HG03469 (cell line): Measurements from ENCODE around the gene KCNAB1.
A peak's percentile ranks its signal among the peaks of the same experiment; 100 is the strongest.

Experiments used
- ATAC-seq: cut with Tn5 transposase; IDR thresholded peaks from one replicate; pipeline ENCODE4 v1.9.1; 2021; ENCODE audit warnings: mild to moderate bottlenecking, moderate library complexity, moderate number of reproducible peaks; ENCODE audit not compliant: unreplicated experiment

Gene KCNAB1

DNA sequence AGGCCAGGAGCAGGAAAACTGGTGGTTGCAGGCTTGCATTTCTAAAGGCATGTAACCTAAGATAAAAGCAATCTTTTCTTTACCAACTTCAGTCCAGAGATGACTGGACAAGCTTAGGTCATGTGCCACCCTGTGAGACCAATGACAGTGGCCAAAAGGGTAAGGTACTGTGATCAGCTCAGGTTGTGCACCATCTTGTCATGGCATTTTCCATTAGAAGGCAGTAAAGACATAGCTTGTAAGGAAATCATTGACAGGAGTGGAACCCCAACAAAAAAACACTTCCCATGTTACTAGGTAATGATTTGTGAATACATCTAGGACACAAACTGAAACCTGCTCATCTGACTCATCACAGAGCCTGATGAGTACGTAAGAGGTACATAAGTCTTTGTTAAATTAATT, 399.4 kb downstream of the KCNAB1 start:
- ATAC-seq, result peak; percentile 73

DNA sequence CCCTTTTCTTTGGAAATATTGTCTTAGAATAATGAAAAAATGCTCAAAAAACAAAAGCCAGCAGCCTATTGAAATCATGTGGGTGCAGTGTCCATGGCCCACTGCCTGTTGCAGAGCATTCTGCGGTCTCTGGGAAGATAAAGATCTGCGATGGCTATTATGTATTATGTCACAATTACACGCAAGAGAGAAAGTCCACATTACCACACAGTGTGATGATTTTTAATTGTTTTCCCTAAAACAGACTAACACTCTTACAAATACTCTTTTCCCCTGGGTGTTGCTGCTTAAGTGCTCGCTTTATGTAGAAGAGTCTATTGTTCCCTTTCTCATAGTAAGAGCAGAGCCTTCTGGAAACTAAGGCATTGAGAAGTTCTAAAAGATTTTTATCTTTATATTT, 402.3 kb downstream of the KCNAB1 start:
- no peak for ATAC-seq

DNA sequence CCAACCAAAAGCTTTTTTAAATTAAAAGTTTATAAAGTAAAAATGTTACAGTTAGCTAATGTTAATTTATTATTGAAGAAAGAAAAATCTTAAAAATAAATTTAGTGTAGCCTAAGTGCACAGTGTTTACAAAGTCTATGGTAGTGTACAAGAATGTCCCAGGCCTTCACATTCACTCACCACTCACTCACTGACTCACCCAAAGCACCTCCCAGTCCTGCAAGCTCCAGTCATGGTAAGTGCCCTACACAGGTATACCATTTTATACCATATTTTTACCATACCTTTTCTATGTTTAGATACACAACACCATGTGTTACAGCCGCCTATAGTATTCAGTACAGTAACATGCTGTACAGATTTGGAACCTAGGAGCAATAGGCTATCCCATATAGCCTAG, 405.4 kb downstream of the KCNAB1 start:
- no peak for ATAC-seq

DNA sequence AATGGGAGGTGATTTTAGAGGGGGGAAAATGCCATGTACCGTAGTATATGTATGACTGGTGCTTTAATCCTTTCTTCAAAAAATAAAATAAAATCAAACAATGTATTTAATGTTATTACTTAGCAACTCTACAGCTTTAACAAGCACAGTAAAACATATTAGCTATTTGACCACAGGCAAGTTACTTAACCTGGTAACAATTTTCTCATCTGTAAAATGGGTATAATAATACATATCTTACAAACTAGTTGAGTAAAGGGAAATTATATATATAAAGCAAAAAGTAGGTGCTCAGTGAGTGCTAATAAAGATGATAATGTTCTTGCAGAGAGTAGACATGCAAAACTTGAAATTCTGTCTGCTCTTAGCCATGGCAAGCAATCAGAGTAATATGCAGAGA, 406.7 kb downstream of the KCNAB1 start:
- no peak for ATAC-seq

DNA sequence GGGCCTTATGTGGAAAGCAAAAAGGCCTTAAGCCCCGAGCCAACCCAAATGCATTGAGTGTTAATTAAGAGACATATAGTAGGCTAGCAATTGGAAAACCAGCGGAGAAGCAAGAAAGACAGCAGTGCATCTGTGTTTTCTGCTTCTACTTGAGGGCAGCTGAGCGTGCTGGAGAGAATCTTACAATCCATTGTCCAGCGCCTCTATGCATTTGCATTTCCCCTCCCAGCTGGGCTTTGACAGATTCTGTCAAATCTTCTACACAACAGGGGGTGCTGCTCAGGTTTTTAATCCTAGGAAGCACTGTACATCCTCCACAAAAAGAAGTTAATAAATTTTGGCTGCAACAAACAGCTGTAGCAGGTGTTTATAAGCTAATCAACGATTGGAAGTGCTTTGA, 410.6 kb downstream of the KCNAB1 start:
- no peak for ATAC-seq

DNA sequence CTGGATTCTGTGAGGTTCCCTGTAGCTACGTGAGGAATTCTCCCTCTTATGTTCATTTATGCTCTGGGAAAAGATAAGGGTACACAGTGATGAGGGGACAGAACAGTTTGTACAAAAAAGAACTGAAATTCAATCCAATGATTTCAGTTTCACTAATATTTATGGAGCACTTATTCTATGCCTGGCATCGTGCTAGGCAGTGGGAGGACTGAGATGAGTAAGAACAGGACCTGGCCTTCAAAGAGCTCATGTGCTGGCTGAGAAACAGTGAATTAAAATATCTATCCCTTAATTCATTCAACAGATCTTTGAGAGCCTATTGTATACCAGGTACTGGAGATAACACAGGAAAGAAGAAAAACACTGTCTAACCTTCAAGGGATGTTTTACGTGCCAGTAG, 412.4 kb downstream of the KCNAB1 start:
- no peak for ATAC-seq

DNA sequence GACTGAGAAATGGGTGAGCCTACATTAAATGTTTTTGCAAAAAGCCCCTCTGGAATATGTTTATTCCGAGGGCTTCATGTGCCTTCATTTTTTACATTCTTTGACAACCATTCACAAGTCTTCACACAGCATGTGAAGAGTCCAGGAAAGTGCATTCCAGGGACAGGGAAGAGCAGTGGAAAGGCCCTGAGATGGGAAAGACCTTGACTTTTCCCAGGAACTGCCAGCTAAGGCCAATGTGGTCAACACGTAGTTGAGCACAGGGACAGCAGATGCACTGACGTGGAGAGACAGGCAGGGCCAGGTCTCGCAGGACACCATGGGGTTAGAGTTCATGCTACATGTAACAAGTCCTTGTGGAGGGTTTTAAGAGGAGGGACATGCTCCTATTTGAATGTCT, 412.8 kb downstream of the KCNAB1 start:
- ATAC-seq, result no peak

DNA sequence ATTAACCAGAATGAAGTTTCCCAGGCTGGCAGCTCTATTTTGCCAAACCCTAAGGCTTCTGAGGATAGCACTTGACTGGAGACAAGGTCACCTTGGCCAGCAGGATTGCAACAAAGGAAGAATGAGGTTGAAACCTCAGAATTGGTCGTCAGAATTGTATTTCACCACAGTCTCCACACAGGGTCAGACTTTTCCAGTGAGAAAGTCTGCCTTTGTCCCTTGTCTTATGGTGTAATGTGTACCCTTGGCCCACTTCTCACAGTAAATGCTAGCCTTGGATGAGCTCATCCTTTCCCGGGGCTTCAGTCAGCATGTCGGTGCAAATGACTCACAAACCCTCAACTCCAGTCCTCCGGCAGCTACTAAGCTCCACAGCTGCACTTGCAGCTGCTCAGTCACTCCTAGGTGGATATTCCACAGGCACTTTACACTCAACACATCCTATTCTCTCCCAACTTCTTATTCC, 414.8 kb downstream of the KCNAB1 start:
- no peak for ATAC-seq

DNA sequence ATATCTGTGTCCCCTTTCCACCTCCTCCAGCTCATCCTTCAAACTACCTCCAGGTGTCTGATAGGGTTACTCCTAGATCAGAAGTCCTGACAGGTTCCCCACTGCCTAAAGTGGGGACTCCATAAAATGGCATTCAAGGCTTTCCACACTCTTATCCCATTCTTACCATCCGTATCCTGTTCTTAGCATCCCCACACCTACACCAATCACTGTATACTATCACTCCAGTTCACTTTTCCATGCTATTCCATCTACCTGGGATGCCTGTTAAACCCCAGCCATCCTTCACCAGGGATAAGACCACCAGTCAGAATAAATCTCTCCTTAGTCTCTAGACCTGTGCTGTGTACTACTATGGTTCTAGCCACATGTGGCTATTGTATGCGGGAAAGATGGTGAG, 415.4 kb downstream of the KCNAB1 start:
- ATAC-seq, result no peak

DNA sequence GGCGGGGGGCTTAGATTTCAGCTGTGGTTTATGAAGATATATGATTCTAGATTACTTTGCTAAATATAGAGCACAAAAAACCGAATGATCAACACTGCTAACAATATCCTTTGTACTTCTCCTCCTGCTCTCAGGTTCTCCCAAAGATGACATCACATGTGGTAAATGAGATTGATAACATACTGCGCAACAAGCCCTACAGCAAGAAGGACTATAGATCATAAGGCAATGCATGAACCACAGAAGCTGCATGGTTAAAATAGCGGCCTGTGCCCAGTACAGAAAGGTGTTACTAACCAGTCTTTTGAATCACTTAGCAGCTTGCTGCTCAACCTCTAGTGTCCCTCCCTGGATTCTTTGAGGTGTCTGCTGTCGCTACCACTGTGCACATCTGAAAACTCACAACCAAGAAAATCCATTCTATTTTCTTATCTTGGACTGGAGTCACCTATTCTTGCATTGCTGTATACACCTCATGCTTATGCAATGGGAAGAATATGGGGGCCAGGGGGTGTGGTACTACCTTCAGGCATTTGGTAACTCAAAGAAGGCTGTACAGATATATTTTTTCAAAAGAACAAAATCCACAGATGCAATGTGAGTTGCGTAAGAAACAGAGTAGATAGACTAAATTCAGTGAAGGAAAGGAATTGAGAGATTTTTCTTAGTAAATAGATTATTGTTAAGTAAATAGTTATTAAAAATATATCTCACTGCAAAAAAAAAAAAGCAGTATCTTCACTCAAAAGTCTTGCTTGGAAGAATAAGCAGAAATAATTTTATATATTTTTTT, 416.3 kb downstream of the KCNAB1 start:
- ATAC-seq, result no peak

DNA sequence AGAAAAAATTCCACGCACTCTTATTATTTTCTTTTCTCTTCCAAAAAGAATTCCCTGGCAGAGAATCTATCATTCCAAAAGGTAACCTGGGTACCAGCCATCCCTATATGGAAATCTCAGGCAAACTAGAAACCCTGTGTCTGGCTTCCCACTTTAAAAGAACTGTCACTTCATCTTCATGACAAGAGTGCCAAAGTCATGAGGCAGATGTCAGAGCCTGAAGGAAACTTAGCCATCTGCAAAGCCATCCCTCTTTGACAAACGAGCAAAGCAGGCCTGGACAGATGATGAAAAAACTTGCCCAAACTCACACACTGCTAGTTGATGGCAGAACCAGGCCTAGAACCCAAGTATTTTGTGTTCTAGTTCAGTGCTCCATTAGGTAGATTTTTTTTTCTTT, 418.7 kb downstream of the KCNAB1 start:
- ATAC-seq, result no peak

DNA sequence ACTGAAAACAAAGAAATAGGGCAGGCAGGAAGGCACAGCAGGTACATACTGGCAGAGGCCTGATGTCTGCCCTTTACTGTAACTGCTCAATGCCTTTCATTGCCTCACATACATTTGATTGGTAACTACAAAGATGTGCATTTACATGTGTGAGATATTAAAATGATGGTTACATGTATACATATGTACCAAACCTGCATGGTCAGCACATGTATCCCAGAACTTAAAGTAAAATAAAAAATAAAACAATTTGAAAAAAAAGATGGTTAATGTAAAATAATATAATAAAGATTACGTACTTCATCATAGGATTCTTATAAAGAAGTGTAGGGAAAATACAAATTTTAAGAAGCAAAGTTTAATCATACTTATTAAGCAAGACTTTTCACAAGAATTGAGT, 419.4 kb downstream of the KCNAB1 start:
- no peak for ATAC-seq

DNA sequence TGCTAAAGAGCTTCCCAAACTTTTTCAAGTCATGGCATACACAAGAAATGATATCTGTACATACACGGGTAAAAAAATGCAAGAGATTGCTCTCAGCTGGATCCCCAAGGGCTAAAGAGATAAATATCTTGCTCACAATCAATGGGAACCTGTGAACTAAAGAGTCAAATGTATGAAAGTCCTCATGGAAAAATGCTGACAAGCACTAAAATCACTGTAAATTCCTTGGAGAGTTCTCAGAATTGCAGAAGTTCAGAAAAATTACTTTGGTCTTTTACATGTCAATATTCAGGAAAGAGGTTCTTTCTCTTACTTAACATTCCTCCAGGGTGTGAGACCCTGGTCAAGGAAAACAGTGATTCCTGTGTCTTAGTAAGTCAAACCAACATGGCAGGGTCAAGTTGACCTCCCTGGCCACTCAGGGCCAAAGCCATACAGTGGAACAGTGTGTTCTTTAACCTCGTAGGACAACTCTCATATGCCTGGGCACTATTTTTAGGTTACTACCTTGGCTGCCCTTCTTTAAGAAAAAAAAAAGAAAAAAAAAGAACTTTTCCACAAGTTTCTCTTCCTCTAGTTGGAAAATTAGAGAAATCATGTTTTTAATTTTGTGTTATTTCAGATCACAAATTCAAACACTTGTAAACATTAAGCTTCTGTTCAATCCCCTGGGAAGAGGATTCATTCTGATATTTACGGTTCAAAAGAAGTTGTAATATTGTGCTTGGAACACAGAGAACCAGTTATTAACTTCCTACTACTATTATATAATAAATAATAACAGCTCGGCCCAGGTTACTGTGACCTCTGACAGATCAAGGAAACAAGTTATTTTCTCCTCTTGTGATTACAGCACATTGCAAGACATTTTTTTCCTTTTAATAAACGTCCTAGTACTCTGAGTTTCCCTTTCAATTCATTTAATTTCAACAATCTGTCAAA, 422.0 kb downstream of the KCNAB1 start:
- ATAC-seq, result no peak

DNA sequence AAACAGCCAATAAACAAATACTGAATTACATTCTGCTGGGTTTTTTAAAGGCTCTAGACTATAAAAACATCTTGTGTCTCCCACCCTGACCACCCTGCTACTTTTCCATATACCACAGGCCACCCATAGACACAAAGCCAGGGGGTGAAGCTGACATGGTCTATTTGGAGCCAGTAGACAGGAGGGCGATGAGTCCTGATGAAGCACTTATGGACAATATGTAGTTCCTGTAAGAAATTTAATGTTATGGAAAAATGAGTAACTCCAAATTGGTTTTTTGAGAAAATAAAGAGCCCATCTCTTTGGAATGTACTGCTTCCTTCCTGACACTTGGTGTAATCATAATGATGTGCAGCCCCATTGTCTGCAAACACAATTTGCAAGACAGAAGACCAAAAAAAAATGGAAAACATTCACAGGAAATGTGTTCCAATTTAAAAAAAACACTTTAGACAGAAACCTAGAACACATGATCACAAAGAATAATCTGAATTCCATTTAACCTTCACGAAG, 422.7 kb downstream of the KCNAB1 start:
- no peak for ATAC-seq

DNA sequence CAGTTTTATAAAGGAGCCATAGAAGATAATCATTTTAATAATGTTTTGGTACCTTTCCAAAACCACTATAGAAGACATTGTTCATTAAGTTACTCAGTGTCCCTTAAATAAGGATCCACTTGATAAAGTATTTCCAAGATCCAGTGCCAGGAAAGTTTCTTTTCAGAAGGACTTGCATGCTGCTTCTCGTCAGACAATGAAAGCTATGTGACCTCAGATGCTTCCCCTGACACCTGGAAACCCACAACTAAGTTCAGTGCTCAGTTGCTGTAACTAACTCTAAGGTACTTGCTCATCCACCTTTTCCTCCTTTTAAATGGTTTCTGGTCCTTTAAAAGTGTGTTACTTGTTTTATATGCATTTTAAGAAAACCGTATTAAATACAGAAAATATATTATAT, 427.3 kb downstream of the KCNAB1 start:
- ATAC-seq, result no peak

DNA sequence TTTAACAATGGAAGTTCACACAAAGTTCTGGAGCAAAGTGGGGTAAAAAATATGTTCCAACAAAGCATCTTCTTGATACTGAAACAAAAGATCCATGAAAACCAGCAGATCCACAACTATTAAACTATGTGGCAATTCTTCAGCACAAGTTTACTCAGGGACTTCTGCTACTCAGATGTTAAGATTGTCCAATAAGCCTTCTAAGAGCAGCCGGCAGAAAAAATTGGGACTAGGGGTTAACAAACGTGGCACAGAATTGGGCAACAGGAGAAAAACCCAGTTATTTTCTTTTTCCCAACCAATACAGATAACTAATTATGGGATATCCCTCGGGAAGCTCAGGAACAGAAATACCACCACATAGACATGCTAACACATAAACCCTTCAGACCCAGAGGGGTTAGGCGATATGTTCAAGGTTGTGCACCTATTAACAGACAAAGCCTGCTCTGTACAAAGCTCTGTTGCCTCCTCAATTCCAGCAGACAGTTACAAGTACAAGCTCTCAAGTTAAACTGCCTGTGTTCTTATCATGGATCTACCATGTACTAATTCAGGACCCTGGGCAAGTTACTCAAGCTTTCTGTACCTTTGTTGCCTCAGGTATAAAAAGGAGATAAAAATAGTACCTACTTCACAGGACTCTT, 427.8 kb downstream of the KCNAB1 start:
- ATAC-seq, result no peak

DNA sequence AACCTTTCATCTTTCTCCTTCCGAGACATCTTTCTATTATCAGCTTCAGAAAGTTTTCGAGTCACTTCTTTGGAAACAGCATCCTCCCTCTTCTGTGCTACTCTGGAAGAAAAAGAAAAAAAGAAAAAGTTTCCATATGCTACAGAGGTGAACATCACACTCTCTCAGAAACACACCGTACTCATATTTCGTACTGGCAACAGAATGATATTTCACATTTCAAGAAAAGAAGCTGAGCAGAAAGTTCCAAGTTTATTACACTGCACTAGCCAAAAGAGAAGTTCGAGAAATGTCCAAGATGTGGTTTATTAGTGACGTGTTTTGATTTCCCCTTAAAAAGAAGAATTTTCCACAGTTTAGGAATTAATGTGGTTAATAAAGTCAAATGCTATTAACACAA, 428.5 kb downstream of the KCNAB1 start:
- no peak for ATAC-seq

DNA sequence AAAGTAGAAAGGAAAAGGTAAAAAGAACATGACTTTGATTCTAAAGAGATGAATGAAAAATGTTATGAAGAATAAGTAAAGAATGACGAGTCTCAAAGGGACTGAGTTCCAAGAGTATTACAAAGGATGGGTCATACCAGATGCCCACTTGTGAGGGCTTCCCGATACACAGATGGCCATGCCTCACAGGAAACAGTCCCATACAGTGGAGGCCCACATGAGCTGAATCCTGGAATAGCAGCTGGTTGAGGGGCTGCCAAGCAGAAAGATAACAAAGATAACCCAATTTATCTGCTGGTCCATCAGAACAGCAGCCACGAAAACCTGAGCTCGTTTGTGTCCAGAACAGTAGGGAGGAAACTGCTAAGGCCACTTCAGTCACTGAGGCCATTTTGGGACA, 430.9 kb downstream of the KCNAB1 start:
- ATAC-seq, result no peak

DNA sequence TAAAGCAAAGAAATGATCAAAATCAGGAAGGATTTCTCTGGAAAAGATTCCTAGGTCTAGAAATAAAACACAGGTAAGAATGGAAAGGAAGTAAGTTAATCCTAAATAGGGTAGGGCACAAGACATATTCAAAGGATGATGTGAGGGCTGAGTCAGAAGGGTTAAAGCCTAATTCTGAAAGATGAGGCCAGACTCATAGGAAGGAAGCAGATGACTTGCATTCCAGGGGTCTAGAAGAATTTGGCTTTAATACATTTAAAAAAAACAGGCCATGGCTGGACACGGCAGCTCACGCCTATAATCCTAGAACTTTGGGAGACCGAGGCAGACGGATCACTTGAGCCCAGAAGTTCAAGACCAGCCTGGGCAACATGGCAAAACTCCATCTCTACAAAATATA, 431.4 kb downstream of the KCNAB1 start:
- ATAC-seq, result no peak

DNA sequence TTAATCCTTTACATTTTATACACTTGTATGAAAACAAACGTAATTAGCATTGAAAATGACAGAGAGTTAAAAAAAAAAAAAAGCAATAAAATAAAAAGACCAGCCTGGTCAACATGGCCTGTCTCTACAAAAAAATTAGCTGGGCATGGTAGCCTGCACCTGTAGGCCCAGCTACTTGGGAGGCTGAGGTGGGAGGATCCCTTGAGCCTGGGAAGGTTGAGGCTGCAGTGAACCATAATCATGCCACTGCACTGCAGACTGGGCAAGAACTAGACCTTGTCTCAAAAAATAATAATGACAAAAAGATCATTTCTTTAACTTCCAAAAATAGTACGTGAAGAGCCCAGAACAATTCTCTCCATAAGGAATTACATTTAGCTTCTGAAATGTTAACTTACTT, 432.6 kb downstream of the KCNAB1 start:
- no peak for ATAC-seq

DNA sequence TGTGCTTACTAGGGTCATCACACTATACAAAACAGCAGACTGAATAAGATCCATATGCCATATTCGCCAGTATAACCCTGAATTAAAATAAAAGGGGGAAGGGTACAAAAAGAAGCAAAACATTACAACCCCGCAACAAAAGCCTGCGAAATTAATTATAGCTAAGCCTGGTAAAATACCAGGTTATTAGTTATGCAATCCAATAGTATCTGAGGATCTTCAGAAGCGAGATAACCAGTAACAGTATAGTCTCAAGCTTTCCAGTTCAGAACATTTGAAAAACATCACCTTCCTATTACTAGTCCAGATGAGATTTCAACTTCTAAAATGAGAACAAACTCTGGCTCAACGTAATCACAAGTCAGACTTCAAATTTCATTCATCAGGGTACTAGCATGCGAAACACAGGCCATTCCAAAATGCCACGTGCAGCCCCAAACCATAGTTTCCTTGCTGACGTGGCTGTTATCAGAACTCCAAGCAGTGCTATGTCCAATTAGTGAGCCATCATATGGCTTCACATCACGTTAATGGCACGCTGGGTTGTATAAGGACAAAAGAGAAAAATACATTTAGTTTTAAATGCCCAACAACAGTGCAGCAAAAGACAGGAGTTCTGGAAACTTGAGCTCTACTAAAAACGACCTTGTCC, 433.5 kb downstream of the KCNAB1 start:
- no peak for ATAC-seq
